H9 (cell line): ENCODE data around the gene AKAP1. TPM values are rescaled to one million over a fixed set of nuclear protein-coding genes. Genes with fewer than 3 reads are reported as not detected.

Experiments used
- DNase-seq: peaks from one replicate; pipeline ENCODE4 v3.0.0-alpha.2; 2017
- H2AFZ ChIP-seq: one replicate; pipeline ENCODE4 v1.6.1; 2013; ENCODE audit warnings: mild to moderate bottlenecking, low read length, control low read depth, moderate library complexity
- H2AK5ac ChIP-seq: 2 replicates; pipeline ENCODE4 v1.6.1; 2013; ENCODE audit warnings: low read length, control low read depth, mixed read lengths; ENCODE audit not compliant: insufficient read length
- H2BK120ac ChIP-seq: one replicate; pipeline ENCODE4 v1.6.1; 2013; ENCODE audit warnings: low read depth, mild to moderate bottlenecking, low read length, control low read depth, inconsistent platforms; ENCODE audit not compliant: poor library complexity, severe bottlenecking
- H2BK12ac ChIP-seq: 2 replicates; pipeline ENCODE4 v1.6.1; 2013; ENCODE audit warnings: low read length, control low read depth, mixed read lengths, low read depth; ENCODE audit not compliant: insufficient read length
- H2BK15ac ChIP-seq: 2 replicates; pipeline ENCODE4 v1.6.1; 2013; ENCODE audit warnings: low read depth, low read length, control low read depth
- H2BK20ac ChIP-seq: one replicate; pipeline ENCODE4 v1.6.1; 2013; ENCODE audit warnings: low read depth, mild to moderate bottlenecking, low read length, control low read depth, inconsistent platforms; ENCODE audit not compliant: poor library complexity, severe bottlenecking
- H2BK5ac ChIP-seq: 2 replicates; pipeline ENCODE4 v1.6.1; 2013; ENCODE audit warnings: low read length, control low read depth, mixed read lengths; ENCODE audit not compliant: insufficient read length
- H3K14ac ChIP-seq: 2 replicates; pipeline ENCODE4 v1.6.1; 2013; ENCODE audit warnings: low read length, control low read depth; ENCODE audit not compliant: insufficient read depth
- H3K18ac ChIP-seq: 2 replicates; pipeline ENCODE4 v1.6.1; 2013; ENCODE audit warnings: low read depth, mild to moderate bottlenecking, mixed read lengths, low read length, control low read depth; ENCODE audit not compliant: insufficient read length
- H3K23ac ChIP-seq: 2 replicates; pipeline ENCODE4 v1.6.1; 2013; ENCODE audit warnings: low read length, control low read depth, mixed read lengths, low read depth; ENCODE audit not compliant: insufficient read length
- H3K23me2 ChIP-seq: 2 replicates; pipeline ENCODE4 v1.6.1; 2013; ENCODE audit warnings: low read depth, mild to moderate bottlenecking, mixed read lengths, low read length, control low read depth; ENCODE audit not compliant: insufficient read length, poor library complexity, severe bottlenecking
- H3K27ac ChIP-seq: 2 replicates; pipeline ENCODE4 v1.5.1; 2013; ENCODE audit warnings: low read length, control low read depth, mixed read lengths, low read depth; ENCODE audit not compliant: insufficient read length
- H3K27me3 ChIP-seq: 2 replicates; pipeline ENCODE4 v1.6.1; 2013; ENCODE audit warnings: low read length, control low read depth, inconsistent platforms; ENCODE audit not compliant: insufficient read depth
- H3K4ac ChIP-seq: 2 replicates; pipeline ENCODE4 v1.6.1; 2013; ENCODE audit warnings: low read depth, mild to moderate bottlenecking, control low read depth, inconsistent platforms, low read length, moderate library complexity
- H3K4me1 ChIP-seq: 2 replicates; pipeline ENCODE4 v1.6.1; 2013; ENCODE audit warnings: low read length, control low read depth, inconsistent platforms; ENCODE audit not compliant: insufficient read depth
- H3K4me2 ChIP-seq: 2 replicates; pipeline ENCODE4 v1.6.1; 2013; ENCODE audit warnings: low read length, control low read depth, mixed read lengths; ENCODE audit not compliant: insufficient read length, insufficient read depth
- H3K56ac ChIP-seq: 2 replicates; pipeline ENCODE4 v1.6.1; 2013; ENCODE audit warnings: low read depth, mild to moderate bottlenecking, mixed read lengths, low read length, control low read depth; ENCODE audit not compliant: insufficient read length
- H3K79me1 ChIP-seq: 2 replicates; pipeline ENCODE4 v1.6.1; 2013; ENCODE audit warnings: low read depth, mild to moderate bottlenecking, moderate library complexity, low read length, control low read depth, inconsistent platforms; ENCODE audit not compliant: insufficient read depth, poor library complexity, severe bottlenecking
- H3K79me2 ChIP-seq: 2 replicates; pipeline ENCODE4 v1.6.1; 2013; ENCODE audit warnings: low read length, control low read depth, inconsistent platforms; ENCODE audit not compliant: insufficient read depth
- H3K9ac ChIP-seq: 2 replicates; pipeline ENCODE4 v1.6.1; 2013; ENCODE audit warnings: low read length, control low read depth, mixed read lengths; ENCODE audit not compliant: insufficient read length; ENCODE audit errors: extremely low read depth
- H3K9me3 ChIP-seq: one replicate; pipeline ENCODE4 v1.6.1; 2013; ENCODE audit warnings: low read depth, low read length, inconsistent platforms; ENCODE audit not compliant: control insufficient read depth
- H3T11ph ChIP-seq: one replicate; pipeline ENCODE4 v1.6.1; 2013; ENCODE audit warnings: mild to moderate bottlenecking, low read length, control low read depth, inconsistent platforms
- H4K20me1 ChIP-seq: one replicate; pipeline ENCODE4 v1.6.1; 2013; ENCODE audit not compliant: control insufficient read depth, insufficient read length, insufficient read depth
- H4K5ac ChIP-seq: 2 replicates; pipeline ENCODE4 v1.6.1; 2013; ENCODE audit warnings: low read depth, mild to moderate bottlenecking, mixed read lengths, low read length, control low read depth; ENCODE audit not compliant: insufficient read length
- H4K8ac ChIP-seq: replicated peaks from 2 replicates; pipeline ENCODE4 v1.6.1; 2013; ENCODE audit warnings: low read length, control low read depth, mixed read lengths, low read depth; ENCODE audit not compliant: insufficient read length
- H4K91ac ChIP-seq: 2 replicates; pipeline ENCODE4 v1.6.1; 2013; ENCODE audit warnings: low read depth, mild to moderate bottlenecking, moderate library complexity, mixed read lengths, low read length, control low read depth; ENCODE audit not compliant: insufficient read length
- H3K27ac Mint-ChIP-seq, 3 experiments: 2 replicates in 2 of 3; 3 replicates in 1 of 3; pipeline ENCODE4 v1.8.0; 2020 to 2021; ENCODE audit warnings: mixed read lengths in 3 of 3, mild to moderate bottlenecking in 1 of 3, moderate library complexity in 1 of 3
- H3K27me3 Mint-ChIP-seq: 2 replicates; pipeline ENCODE4 v1.8.0; 2021; ENCODE audit warnings: low read depth, mild to moderate bottlenecking, moderate library complexity, mixed read lengths
- H3K36me3 Mint-ChIP-seq, 3 experiments: 2 replicates in 2 of 3; 3 replicates in 1 of 3; pipeline ENCODE4 v1.8.0; 2020 to 2021; ENCODE audit warnings: low read depth in 3 of 3, mixed read lengths in 3 of 3; ENCODE audit not compliant: insufficient read depth in 1 of 3
- H3K4me1 Mint-ChIP-seq, 2 experiments: 2 replicates each; pipeline ENCODE4 v1.8.0; 2020; ENCODE audit warnings: mixed read lengths in 2 of 2
- H3K4me3 Mint-ChIP-seq, 2 experiments: 2 replicates in 1 of 2; 3 replicates in 1 of 2; pipeline ENCODE4 v1.8.0; 2020 to 2021; ENCODE audit warnings: mild to moderate bottlenecking in 2 of 2, mixed read lengths in 2 of 2, moderate library complexity in 1 of 2
- H3K9me3 Mint-ChIP-seq, 2 experiments: 2 replicates in 1 of 2; 3 replicates in 1 of 2; pipeline ENCODE4 v1.8.0; 2020; ENCODE audit warnings: mild to moderate bottlenecking in 2 of 2, mixed read lengths in 2 of 2, moderate library complexity in 1 of 2
- CTCF ChIP-seq: fragments of 200-600 bp; sonication (generic); conservative IDR thresholded peaks from 3 replicates; pipeline ENCODE4 v1.8.0; 2021; ENCODE audit warnings: antibody characterized with exemption, mild to moderate bottlenecking
- WGBS: extraction: QIAGEN DNeasy Blood & Tissue Kit; methylation state at CpG from one replicate; pipeline ENCODE4 v1.1.7; 2013; ENCODE audit warnings: missing lambda C conversion rate, low lambda C conversion rate, mixed read lengths; ENCODE audit not compliant: insufficient read length; ENCODE audit errors: extremely low coverage; 5-methylcytosine and 5-hydroxymethylcytosine counted together
- total RNA-seq: library from RNA; stranded (reverse); gene quantifications from 2 replicates; pipeline ENCODE4 v1.2.1, GENCODE V29; 2021

Gene AKAP1
- total RNA-seq, 1 experiment from 2014 or later: 61.2 TPM

GRCh38 chr17:57067162-57067561 is 17.9 kb upstream of the AKAP1 start:
- H3K4me1 ChIP-seq: peaks cover 2% of the 10 kb centered on the region; the same call in 1 of the 2 replicates
- no peak overlapping the region for H2BK5ac ChIP-seq
- no peak overlapping the region for H3K14ac ChIP-seq
- H3K27me3 ChIP-seq: no peaks in the 10 kb centered on the region
- Mint-ChIP-seq H3K27ac (no peak overlapping the region; a peak in 1 of 7 replicates), H3K4me3 (no peak overlapping the region), H3K9me3 (no peaks in the 10 kb centered on the region), H3K36me3 (no peaks in the 10 kb centered on the region), H3K4me1 (peaks cover 32 to 40% of the 10 kb centered on the region in 2 experiments), H3K27me3 (0 out of 2 replicates have a peak, but pooled peaks cover 3% of the 10 kb centered on the region)
- H4K20me1 ChIP-seq: no peaks in the 10 kb centered on the region
- H4K91ac ChIP-seq: no peak overlapping the region
- H2BK12ac ChIP-seq: no peak overlapping the region
- no peaks in the 10 kb centered on the region for H3K9me3 ChIP-seq
- H4K8ac ChIP-seq: no peak overlapping the region
- H3K4me2 ChIP-seq: no peak overlapping the region
- H3K18ac ChIP-seq: no peak overlapping the region
- no peak overlapping the region for H3K9ac ChIP-seq
- H2BK20ac ChIP-seq: no peak overlapping the region
- H2AFZ ChIP-seq: no peak overlapping the region
- TF ChIP-seq CTCF: no peak
- no peak overlapping the region for H3K4ac ChIP-seq
- H2AK5ac ChIP-seq: no peak overlapping the region
- H3K23me2 ChIP-seq: no peaks in the 10 kb centered on the region
- no peak overlapping the region for H3K27ac ChIP-seq
- H3K79me2 ChIP-seq: no peaks in the 10 kb centered on the region
- H4K5ac ChIP-seq: no peak overlapping the region
- H3T11ph ChIP-seq: no peak overlapping the region
- WGBS: no CpG with 5 or more reads among the region's 4 CpGs
- H2BK120ac ChIP-seq: no peak overlapping the region
- H3K23ac ChIP-seq: no peak overlapping the region
- no peak overlapping the region for H2BK15ac ChIP-seq
- no peak overlapping the region for H3K56ac ChIP-seq
- DNase-seq: no peak
- no peaks in the 10 kb centered on the region for H3K79me1 ChIP-seq
